HG03432 (cell line): ENCODE measurements around the gene CARTPT.

Experiments
- ATAC-seq: cut with Tn5 transposase; IDR thresholded peaks from one replicate; pipeline ENCODE4 v1.9.1; 2021; ENCODE audit warnings: mild to moderate bottlenecking, moderate library complexity; ENCODE audit not compliant: unreplicated experiment

Gene CARTPT

DNA sequence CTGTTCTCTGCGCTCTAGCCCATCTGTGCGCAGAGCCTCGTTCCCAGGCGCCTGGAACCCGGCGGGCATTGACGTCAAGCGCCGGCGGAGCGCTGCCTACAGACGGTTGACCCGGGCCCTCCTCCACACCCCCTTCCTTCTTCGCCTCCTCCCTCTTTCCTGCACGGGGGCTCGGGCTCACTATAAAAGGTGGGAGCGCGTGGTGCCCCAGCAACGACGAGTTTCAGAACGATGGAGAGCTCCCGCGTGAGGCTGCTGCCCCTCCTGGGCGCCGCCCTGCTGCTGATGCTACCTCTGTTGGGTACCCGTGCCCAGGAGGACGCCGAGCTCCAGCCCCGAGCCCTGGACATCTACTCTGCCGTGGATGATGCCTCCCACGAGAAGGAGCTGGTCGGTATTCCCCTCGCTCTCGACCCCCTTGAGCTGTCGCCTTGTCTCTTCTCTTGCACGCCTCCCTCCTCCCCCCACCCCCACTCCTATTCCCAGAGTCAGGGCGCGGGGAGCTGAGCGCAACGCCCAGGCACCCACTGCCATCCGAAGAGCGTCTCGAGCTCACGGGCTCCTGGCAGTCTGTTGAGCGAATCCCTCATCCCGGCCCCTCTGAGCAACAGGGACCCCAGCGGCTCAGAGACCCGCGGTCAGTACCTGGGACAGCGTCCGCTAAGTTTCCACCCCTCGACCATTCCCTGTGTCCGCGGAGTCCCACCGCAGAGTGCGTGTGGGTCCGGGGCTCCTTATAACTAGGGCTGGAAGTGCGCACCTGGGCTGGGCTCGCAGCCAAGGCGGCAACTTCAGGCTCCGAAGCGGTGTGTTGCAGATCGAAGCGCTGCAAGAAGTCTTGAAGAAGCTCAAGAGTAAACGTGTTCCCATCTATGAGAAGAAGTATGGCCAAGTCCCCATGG lies at the start of gene CARTPT:
TSS of gene CARTPT (plus strand) at position 213 of the 902 bp plus-strand sequence. CDS start at position 232, 19 bp downstream.
- no peak for ATAC-seq

DNA sequence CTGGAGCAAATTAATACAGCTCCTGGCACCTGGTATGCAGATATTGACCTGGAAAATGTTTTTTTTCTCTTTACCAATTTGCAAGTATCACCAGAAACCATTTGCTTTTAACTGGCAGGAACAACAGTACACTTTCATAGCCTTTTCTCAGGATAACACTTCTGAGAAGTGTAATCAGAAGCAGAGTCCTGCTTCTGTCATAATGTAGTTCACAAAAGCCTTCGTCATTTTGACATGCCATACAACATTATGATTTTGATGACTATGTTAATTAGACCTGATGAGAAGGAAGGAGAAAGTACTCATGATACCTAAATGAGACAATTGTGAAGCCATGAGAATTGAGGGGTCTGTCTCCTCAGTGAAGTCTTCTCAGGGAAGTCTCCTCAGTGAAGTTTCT lies 41.1 kb upstream of the CARTPT start:
- no peak for ATAC-seq

DNA sequence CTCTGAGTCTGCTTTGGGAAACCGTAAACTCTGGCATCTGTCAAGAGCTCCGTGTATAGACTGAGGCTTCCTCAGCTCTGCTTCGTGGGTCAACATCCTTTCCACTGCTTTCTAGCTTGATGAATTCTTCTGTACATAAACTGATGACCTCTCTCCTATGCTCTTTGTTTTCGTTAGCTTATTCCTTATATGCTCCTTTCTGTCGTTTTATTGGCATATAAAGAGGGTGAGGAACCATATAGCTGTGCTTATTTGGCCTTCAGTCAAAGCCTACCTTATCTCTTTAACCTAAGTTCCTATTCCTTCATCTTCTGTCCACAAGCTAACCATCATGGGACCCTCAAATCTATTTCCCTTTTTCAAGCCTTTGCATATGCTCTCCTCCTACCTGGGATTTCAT lies 39.4 kb upstream of the CARTPT start:
- no peak for ATAC-seq

DNA sequence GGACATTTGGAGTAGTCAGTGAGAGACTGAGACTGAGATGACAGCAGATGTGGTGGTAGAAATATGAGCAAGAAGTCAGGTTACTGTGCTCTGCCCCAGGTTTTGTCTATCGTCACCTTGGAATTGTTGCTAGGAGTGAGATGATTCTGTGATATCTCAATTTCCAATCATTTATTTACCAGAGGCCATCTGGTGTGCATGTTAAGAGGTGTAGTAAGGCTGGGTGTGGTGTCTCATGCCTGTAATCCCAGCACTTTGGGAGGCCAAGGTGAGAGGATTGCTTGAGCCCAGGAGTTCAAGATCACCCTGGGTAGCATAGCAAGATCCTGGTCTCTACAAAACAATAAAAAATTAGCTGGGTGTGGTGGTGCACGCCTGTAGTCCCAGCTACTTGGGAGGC lies 38.6 kb upstream of the CARTPT start:
- ATAC-seq: no peak

DNA sequence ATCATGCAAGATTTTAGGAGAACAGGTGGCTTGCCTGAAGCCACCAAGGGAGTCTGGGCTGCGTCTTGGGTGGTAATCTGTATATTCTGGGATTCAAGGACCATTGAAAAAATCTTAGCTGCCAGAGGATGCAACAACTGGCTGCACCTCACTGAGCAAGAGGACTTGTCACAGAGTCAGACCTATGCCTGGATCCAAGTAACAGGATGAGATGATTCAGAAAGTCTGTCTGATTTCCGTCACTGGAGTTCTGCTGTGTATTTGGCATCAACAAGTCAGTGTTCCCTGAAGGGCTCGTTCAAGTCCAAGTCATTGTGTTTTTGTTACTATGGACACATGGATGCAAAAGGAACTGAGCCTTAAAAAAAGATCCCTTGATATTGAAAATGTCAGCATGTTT lies 37.8 kb upstream of the CARTPT start:
- no peak for ATAC-seq

DNA sequence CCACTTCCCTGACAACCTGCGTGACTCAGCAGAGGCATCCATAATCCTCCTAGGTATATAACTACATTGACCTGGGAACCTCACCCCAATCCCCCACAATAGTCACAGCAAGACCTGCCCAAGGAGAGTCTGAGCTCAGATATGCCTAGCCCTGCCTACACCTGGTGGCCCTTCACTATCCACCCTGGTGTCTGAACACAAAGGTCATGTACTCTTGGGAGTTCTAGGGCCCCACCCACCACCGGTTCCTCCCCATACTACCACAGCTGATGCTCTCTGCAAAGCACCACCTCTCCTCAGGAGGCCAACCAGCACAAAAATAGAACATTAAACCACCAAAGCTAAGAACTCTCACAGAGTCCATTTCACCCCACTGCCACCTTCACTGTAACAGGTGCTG lies 34.8 kb upstream of the CARTPT start:
- ATAC-seq: no peak

DNA sequence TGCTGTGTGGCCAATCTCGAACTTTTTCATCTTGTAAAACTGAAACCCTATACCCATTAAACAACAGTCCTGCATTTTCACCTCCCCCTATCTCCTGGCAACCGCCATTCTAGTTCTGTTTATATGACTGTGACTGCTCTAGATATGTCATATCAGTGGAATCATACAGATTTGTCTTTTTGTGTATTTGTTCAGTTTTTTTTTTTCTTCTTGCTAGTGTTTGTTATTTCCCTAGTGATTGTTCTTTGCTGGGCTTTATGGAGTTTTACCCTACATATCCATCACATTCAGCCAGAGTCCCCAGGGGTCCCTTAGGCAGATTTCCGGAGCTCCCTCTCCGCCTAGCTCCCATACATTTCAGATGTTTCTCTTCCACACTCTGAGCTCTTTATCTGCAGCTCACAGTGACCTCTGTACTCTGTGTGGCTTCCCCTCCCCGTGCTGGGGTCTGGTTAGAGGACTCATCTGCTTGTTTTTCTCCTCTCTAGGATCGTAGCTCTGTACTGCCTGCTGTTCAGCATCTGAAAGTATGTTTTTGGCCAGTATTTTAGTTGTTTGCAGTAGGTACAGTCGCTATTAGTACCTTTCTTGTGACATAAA lies 25.1 kb upstream of the CARTPT start:
- ATAC-seq: no peak

DNA sequence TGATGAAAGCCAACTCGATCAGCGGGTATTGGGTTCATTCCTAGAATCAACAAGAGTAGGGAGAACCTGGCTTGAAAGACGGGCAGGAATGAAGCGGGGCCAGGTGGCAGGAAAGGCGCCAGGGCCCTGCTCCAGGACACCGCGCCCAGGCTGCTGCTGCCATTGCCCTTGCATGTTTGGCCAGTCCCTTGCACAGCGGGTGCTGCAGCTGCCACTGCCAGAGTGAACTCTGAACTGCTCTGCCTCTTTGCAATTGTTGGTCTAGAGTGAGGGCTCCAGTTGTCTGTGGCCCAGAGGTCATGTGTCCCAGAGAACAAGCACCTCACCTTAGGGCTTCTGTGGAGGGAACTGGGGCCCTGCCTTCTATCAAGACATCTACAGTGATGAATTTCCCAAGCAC lies 24.0 kb upstream of the CARTPT start:
- ATAC-seq: no peak

DNA sequence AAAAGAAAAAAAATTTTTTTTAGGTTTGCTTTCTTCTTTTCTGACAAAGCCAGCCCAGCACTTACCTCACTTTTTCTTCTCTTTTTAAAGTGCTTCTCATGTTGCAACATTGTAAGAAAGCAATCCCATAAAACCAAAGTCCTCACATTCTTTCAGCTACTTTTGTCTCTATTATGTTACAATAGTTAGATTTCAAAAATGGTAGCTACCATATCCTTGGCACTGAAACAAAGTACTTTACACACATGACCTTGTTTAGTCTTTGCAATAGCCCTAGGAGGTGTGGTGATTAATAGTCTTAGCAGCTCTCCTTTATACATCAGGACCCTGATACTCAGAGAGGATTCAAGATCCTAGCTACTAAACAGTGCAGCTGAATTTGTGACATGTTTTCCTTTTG lies 23.5 kb upstream of the CARTPT start:
- no peak for ATAC-seq

DNA sequence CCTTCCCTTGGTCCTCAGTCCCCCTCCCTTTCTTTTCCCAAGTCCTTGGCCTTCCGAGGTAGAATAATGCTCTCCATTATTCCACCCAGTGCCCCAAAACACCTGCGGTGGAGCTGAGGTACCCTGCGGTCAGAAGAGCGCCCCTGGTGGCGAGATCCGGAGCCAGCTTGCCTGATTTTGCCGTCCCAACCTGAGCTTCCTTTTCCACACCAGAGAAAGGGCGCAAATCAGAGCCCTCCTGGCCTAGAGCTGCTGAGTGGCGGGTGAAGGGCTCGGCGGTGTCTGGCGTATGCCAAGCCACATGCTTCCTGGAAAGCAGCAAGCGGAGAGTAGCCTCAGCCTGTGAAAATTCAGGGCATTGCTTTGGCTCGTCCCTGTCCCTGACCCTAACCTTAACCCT lies 21.1 kb upstream of the CARTPT start:
- ATAC-seq: no peak

DNA sequence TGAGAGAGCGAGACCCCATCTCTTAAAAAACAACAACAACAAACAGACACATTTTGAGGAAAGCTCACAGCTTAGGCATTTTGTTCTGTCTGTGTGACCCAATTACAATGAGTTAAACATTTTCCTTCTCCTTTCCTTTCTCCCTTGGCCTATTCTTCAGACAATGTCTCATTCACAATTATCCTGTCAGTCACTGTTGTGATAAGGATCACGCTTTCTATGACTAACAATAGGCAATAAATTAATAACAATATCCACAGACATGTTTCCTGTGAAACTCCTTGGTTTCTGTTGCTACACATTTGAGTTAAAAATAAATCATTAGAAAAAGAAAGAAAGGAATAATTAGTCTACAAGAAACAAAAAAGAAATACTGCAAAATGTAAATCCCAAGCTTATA lies 19.8 kb upstream of the CARTPT start:
- ATAC-seq: no peak

DNA sequence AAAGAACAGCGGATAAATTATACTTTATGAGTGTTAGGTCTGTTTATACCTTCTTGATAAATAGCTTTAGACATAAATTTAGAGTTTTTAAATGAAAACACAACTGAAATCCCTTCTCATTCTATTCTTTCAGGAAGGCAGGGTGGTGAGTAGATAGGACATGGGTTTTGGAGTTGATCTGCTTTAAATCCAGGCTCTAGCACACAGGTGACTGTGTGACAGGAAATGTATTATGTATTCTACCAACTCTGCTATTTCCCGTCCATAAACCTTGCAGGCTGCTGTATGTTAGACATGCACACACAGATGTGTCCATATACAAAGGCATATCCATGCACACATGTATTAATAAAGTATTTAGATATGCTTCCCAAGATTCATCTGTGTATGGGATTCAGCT lies 19.3 kb upstream of the CARTPT start:
- no peak for ATAC-seq

DNA sequence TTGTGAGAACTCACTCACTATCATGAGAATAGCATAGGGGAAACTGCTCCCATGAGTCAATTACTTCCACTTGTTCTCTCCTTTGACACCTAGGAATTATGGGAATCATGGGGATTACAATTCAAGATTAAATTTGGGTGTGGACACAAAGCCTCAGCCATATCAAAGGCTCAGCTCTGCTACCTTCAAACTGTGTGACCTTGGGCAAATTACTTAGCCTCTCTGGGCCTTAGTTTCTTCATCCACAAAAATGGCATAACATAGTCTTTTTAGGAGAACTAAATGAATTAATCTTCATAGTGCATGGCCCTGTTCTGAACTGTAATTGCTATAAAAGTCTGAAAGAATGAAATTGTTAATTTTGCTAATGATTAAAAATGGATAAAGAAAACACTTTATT lies 18.3 kb upstream of the CARTPT start:
- no peak for ATAC-seq

DNA sequence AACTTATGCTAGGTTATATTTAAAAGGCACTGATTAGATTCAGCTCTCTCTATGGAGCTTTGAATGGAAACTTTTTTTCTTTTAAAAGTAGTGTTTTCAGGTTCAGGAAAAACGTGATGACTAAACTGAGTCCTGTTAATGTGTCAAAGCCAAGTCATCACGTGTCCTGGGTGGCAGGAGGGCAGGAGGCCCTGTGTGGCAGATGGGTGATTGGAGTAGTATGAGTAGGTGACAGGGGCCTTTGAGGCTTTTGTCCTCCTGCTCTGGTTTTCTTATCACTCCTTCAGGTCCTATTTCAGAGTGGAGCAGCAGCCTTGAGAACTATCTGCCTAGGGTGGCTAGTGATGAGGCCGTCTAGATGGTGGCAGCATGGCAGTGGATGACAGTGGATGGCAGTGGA lies 17.7 kb upstream of the CARTPT start:
- no peak for ATAC-seq

DNA sequence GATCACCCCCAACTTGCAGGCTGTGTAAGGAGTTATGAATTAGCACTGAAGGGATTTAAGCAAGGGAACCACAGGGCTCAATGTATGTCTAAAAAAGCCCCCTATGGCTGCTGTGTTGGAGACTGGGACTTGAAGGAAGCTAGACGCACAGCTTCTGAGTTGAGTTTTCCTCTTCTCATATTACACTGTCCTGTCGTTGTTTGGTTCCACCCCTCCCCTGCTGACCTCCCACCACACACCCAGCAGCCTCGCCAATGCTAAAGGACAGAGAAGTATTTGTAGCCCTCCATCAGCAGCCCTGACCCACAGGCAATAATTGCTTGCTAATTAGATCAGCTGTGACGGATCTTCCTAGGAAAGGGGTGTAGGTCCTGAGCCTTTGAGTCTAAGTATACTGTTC lies 15.1 kb upstream of the CARTPT start:
- ATAC-seq: no peak

DNA sequence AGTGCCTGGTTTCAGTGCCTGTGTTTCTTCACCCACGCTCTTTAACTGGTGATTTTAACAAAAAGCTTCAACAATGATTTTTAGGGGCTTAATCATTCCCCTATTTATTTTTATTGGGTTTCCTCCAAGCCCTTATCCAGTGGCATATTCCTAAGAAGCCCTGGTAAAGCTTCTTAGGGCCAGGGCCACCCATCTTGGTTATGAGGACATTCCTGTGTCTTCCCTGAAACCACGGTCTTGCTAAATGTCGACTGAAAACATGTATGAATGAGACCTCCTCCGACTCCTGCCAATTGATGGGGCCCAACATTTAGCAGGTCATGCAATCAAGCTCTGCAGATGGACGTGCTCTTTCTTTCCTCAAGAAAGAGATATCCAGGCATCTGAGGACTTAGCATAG lies 13.7 kb upstream of the CARTPT start:
- ATAC-seq: no peak

DNA sequence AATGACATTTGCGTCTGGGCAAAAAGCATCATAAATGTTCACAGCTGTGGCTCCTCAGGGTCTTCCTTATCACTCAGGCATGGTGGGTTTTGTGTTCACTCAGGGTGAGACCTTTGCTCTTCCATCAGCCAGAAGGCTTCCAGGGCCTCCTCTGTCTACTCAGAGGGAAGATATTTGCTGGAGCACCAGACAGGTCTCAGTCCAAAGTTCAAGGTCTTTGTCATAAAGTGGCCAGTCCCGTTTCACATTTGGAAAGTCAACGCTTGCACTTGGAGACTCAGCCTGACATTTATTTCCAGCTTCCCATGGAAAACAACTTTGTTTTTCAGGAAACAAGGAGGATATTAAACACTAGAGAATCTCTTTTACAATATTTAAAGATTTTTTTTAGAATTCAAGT lies 12.2 kb upstream of the CARTPT start:
- no peak for ATAC-seq

DNA sequence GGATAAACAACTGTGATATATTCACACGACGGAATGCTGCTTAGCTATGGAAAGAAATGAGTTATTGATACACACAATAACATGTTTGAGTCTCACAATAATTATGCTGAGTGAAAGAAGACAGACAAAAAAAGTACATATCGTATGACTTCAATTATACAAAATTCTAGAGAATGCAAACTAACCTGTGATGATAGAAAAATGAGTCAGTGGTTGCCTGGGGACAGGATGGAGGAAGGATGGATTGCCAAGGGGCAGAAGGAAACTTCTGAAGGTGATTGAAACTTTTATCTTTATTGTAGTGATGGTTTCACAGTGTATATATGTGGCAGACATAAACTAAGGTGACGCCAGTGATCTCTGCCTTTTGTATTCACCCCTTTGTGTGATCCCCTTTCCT lies 7.5 kb upstream of the CARTPT start:
- ATAC-seq: no peak

DNA sequence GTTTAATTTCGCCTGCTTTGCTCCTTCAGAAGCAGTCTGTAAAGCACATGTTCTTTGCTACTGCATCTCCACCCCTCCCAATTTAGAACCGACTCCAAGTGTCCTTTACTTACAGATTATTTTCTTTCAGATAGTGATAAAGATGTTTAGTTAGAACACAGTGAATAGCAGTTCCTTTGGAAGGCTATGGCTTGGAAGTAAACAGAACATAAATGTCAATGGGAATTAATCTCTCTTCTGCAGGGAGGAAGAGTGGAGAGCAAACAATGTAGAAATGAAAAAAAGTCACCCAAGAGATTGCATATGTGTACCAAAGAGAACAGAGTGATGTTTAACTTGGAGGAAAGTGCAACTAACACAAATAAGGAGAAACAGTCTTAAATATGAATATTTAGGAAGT lies 4.2 kb upstream of the CARTPT start:
- ATAC-seq: no peak

DNA sequence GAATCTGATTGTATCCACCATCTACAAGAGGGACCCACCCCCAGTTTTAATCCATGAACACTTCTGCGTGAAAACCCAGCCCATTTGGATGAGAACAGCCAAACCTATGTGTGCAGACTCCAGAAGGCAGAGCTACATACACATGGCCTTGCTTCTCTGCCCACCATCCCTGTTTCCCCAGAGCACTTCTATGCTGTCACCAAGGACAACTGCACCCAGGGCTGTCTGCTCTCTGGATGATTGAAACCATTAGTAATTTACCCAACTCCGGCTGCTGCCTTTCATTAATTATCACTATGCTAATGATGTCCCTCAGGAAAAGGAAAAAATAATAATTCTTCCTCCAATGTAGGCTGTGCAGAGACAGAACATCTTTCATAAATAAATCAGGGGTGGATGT lies 8.9 kb downstream of the CARTPT start:
- no peak for ATAC-seq

DNA sequence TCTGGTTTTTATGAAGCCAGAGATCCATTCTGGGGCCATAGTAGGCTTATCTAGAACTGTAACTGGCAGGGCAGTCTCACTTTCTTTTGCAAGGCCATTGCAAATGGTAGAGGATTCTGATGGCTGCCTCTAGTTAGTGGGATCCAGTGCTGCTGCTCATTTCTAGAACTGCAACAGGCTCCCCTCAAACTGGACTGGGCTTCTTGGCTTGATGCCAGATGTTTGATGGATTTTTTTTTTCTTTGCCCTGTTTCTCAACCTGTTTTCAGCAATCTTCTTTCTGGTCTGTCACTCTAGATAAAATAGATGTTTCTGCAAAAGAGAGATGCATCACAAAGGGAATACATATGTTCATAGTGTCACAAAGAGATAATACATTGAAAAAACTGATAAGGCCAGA lies 11.9 kb downstream of the CARTPT start:
- no peak for ATAC-seq

DNA sequence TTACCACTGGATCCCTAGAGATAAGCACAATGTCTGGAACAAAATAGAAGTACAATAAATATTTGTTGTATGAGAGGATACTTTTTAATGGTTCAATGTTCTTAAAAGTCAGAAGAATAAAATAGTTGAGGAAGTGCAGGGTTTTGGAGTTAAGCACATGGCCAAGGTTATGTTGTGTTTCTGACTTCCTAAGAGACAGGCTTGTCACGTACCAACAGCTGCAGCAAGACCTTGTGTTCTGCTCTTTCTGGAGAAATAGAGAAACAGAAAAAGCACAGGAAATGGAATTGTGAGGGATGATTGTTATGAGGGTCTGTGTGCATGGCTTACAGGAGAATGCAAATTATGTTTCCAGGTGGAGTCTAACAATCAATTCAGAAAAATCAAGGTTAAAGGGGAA lies 12.9 kb downstream of the CARTPT start:
- no peak for ATAC-seq

DNA sequence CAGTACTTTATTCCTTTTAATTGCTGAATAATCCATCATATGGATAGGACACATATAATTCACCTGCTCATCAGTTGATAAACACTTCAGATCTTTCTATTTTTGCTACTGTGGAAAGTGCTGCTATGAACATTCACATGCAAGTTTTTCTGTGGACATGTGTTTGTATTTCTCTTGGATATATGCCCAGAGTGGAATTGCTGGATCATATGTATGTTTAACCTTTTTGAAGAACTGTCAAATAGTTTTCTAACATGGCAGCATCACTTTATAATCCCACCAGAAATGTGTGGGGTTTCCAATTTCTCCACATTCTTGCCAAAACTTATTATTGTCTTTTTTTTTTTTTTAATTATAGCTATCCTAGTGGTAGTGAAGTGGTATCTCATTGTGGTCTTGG lies 15.1 kb downstream of the CARTPT start:
- no peak for ATAC-seq
